Heart right ventricle (tissue), 16 donors: ENCODE data around the gene PIGBOS1. TPM values are rescaled to one million over a fixed set of nuclear protein-coding genes. Genes with fewer than 3 reads are reported as not detected.
"Not testable (repeated sequence)": the region's sequence is repeated elsewhere in the genome, so short reads cannot be mapped to it uniquely, and the experiment has no call there.

Experiments used
- ATAC-seq, 8 donors: fragments of 200-7000 bp; cut with Tn5 transposase; one replicate each; pipeline ENCODE4 v1.9.1; 2020; ENCODE audit warnings: mild to moderate bottlenecking in 8 of 8, moderate library complexity in 8 of 8, moderate number of reproducible peaks in 1 of 8
- DNase-seq, 2 donors: peaks; one replicate each; pipeline ENCODE4 v3.0.0-alpha.2; 2020
- H3K27ac ChIP-seq, 10 donors: fragments of 200-600 bp; sonication (generic) in 2 of 10; one replicate each; pipeline versions ENCODE4 v1.5.0 to v1.8.0; 2020 to 2022; ENCODE audit warnings: mild to moderate bottlenecking in 3 of 10
- H3K27me3 ChIP-seq, 7 donors: fragments of 200-600 bp; one replicate each; pipeline ENCODE4 v1.8.0; 2021 to 2022; ENCODE audit warnings: mild to moderate bottlenecking in 2 of 7
- H3K36me3 ChIP-seq, 9 donors: fragments of 200-600 bp; sonication (generic) in 1 of 9; one replicate each; pipeline versions ENCODE4 v1.5.0 to v1.8.0; 2020 to 2022; ENCODE audit warnings: mild to moderate bottlenecking in 2 of 9
- H3K4me1 ChIP-seq, 9 donors: fragments of 200-600 bp; sonication (generic) in 1 of 9; one replicate each; pipeline versions ENCODE4 v1.5.0 to v1.8.0; 2020 to 2022; ENCODE audit warnings: mild to moderate bottlenecking in 4 of 9
- H3K4me3 ChIP-seq, 10 donors: fragments of 200-600 bp; sonication (generic) in 2 of 10; one replicate each; pipeline versions ENCODE4 v1.5.0 to v1.8.0; 2020 to 2022; ENCODE audit warnings: mild to moderate bottlenecking in 7 of 10, moderate library complexity in 2 of 10
- H3K9me3 ChIP-seq, 11 donors: fragments of 200-600 bp in 10 of 11; sonication (generic) in 2 of 11; one replicate each; pipeline versions ENCODE4 v1.5.0 to v1.8.0; 2013 to 2022; ENCODE audit warnings: mild to moderate bottlenecking in 2 of 11, control low read depth in 1 of 11, moderate library complexity in 1 of 11
- WGBS, 2 donors: extraction: QIAGEN DNeasy Blood & Tissue Kit; methylation state at CpG; one replicate each; pipeline ENCODE4 v1.1.7; 2013; ENCODE audit warnings: inconsistent platforms in 1 of 2; 5-methylcytosine and 5-hydroxymethylcytosine counted together
- intact Hi-C, 10 donors: fragments of 100-400 bp; cut with DNase I; formaldehyde crosslinking; loops; one replicate each; pipeline versions ENCODE4 v1.11.1 to v1.14.2; 2022
- polyA plus RNA-seq, 2 donors: library from polyadenylated mRNA; stranded (reverse); fragments of 200-250 nt; gene quantifications; one replicate each; pipeline ENCODE4 v1.2.3, GENCODE V29; 2013
- total RNA-seq, 10 donors: library from RNA; stranded (reverse); fragmentation: NEBNext Ultra II Directional in 3 of 10; extraction: Animal tissue kit (Norgen Biotek cat#: 25700) in 3 of 10; gene quantifications; one replicate each; pipeline versions ENCODE4 v1.2.1 to v1.2.4, GENCODE V29; 2021 to 2023
- TF ChIP-seq, protein P1 (sequence below), 9 donors: fragments of 200-600 bp; sonication (generic) in 2 of 9; IDR thresholded peaks; one replicate each; pipeline versions ENCODE4 v1.5.0 to v1.8.0; 2021 to 2022; ENCODE audit warnings: antibody characterized with exemption in 9 of 9, mild to moderate bottlenecking in 5 of 9, moderate library complexity in 1 of 9
- donor health status: Arrhythmogenic right ventricular cardiomyopathy.
- donor health status: ischemic (EF 13 %, LVEDD 7.1; RV severe dilation, severe dysfunction).
- donor health status: healthy with polysubstance abuse.
- donor health status: DM: no; HTN: yes; CAD: no.
- donor health status: DM: no; HTN: no; CAD: no.
- donor health status: ischemic (EF 25% LVEDD 6.9; RV normal size, moderate dysfunction).
- donor health status: ischemic (EF 25% LVEDD 5.7; RV mildly dilated, moderate dysfunction).
- donor health status: healthy.
- donor health status: DM: yes; HTN: yes; CAD: no.
- donor health status: Ischemic cardiomyopathy.
- donor health status: ischemic (EF 35%, LVEDD 5.7; RV mildly dilated, moderate dysfunction).
- donor health status: nonischemic (EF 11% LVEDD 7.7; RV severe dilation, severe dysfunction).
- donor health status: DM: yes; HTN: yes; CAD: no.
- donor health status: PGD.
- donor health status: ischemic (EF 29% LVEDD 5.4; RV normal size, mild dysfunction).
- donor health status: nonischemic (EF 23%, LVEDD 6.1; RV moderate dilation, normal function).

Gene PIGBOS1
- total and polyA plus RNA-seq, 12 donors = 3.3 to 20.5 (median 7.6) TPM

DNA sequence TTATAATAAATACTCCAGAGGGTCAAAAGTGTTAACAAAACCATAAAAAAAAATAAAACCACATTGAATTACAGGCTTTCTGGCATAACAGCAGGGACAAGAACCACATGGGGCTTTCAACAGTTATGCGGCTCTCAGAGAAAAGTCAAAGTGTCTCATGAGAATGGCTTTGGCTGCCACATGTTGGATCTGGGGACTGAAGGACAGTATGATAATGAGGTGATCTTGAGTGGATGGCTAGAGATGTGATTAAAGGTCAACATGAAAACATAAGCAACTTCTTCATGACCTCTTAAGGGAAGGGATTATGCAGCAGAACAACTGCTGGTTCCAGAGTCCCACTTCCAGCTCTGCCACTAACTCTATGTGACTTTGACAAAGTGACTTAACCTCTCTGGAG is 34.5 kb downstream of the PIGBOS1 start:
- DNase-seq = no peak
- H3K4me1 ChIP-seq = peaks cover 0 to 89% (median 6%) of the 10 kb centered on the region in 9 donors
- 52 to 69% methylated on average over 1 of the region's 1 CpG for WGBS, 2 donors
- intact Hi-C loops = no loop called here
- no peaks in the 10 kb centered on the region for H3K9me3 ChIP-seq
- H3K4me3 ChIP-seq = no peak overlapping the region
- no peaks in the 10 kb centered on the region for H3K36me3 ChIP-seq
- peak overlapping the region in 1 of 10 donors; percentile 87 for H3K27ac ChIP-seq
- no peak for ATAC-seq
- TF ChIP-seq, protein P1, sequence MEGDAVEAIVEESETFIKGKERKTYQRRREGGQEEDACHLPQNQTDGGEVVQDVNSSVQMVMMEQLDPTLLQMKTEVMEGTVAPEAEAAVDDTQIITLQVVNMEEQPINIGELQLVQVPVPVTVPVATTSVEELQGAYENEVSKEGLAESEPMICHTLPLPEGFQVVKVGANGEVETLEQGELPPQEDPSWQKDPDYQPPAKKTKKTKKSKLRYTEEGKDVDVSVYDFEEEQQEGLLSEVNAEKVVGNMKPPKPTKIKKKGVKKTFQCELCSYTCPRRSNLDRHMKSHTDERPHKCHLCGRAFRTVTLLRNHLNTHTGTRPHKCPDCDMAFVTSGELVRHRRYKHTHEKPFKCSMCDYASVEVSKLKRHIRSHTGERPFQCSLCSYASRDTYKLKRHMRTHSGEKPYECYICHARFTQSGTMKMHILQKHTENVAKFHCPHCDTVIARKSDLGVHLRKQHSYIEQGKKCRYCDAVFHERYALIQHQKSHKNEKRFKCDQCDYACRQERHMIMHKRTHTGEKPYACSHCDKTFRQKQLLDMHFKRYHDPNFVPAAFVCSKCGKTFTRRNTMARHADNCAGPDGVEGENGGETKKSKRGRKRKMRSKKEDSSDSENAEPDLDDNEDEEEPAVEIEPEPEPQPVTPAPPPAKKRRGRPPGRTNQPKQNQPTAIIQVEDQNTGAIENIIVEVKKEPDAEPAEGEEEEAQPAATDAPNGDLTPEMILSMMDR (IDR thresholded peaks at IDR 0.05) = no peak
- H3K27me3 ChIP-seq = no peaks in the 10 kb centered on the region

DNA sequence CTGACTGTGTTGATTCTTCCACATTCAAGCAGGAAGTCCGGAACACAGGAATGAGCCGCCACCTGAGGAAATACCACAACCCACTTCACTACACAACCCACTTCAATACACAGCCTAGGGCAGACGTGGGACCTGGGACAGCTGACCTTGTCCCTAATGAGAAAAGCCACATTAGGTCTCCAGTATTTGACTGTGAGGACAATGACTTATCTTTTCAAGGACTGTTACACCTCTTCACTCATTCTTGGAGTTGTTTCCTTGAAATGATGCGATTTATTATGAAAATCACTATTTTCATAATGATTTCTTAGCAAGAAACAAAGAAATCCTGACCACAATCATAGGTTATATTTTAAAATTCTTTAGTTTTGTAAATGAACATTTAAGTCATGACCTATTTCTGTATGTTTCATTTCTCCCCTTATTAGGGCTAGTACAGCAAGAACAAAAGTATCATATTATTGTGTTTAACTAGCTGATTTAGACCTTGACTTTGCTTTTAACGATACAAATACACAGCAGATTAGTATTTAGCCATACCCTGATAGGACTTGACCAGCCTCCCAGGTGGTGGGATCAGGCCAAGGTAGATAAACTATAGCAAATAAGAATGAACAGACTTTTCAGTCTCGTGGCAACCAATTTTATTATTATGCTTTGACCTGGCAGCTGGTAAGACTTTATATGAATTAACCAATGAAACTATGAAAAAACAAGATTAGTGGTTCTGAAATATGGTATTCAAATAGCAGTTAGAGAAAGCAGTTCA is 35.4 kb downstream of the PIGBOS1 start:
- peaks cover 0 to 92% (median under 1%) of the 10 kb centered on the region in 9 donors for H3K4me1 ChIP-seq
- no peaks in the 10 kb centered on the region for H3K36me3 ChIP-seq
- intact Hi-C loops = no loop called here
- H3K27me3 ChIP-seq = no peaks in the 10 kb centered on the region
- TF ChIP-seq, protein P1 (IDR thresholded peaks at IDR 0.05) = no peak
- ATAC-seq = no peak
- peak overlapping the region in 1 of 10 donors; percentile 87 for H3K27ac ChIP-seq
- H3K4me3 ChIP-seq = no peak overlapping the region
- WGBS, 2 donors = 88 to 94% methylated on average over 6 of the region's 6 CpGs
- H3K9me3 ChIP-seq = no peaks in the 10 kb centered on the region
- DNase-seq = no peak

DNA sequence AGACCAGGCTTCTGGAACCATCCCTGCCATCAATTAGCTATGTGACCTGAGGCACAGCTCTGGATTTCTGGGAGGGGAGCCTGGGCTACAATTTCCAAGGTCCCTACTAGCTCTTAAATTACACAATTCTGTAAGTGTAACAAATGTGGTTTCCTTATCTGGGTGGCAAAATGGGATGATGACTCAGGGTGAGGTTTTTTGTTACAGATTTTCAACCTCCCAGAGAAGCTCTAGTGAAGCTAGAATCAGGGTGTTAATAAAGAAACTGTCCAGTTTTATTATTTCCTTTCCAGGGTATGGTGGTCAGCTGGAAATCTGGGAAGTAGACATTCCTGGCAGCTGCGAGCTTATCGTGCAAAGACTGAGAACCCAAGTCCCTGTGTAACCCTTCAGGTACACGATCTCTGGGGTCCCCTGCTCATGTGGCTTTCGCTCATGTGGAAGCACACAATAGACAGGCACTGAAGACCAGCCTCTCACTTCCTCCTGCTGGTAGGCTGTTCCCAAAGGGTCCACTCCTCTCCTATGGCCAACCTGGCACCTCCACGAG is 36.6 kb downstream of the PIGBOS1 start:
- WGBS, 2 donors = 72 to 75% methylated on average over 5 of the region's 5 CpGs
- DNase-seq = no peak
- intact Hi-C loops = no loop called here
- H3K36me3 ChIP-seq = no peaks in the 10 kb centered on the region
- peak overlapping the region in 1 of 10 donors; percentile 23 for H3K4me3 ChIP-seq
- peak in 1 of 8 donors; percentile 69 for ATAC-seq
- peaks cover 0 to 92% (median 0%) of the 10 kb centered on the region in 9 donors for H3K4me1 ChIP-seq
- no peaks in the 10 kb centered on the region for H3K27me3 ChIP-seq
- TF ChIP-seq, protein P1 (IDR thresholded peaks at IDR 0.05) = no peak
- H3K9me3 ChIP-seq = no peaks in the 10 kb centered on the region
- peak overlapping the region in 1 of 10 donors; percentile 87 for H3K27ac ChIP-seq

DNA sequence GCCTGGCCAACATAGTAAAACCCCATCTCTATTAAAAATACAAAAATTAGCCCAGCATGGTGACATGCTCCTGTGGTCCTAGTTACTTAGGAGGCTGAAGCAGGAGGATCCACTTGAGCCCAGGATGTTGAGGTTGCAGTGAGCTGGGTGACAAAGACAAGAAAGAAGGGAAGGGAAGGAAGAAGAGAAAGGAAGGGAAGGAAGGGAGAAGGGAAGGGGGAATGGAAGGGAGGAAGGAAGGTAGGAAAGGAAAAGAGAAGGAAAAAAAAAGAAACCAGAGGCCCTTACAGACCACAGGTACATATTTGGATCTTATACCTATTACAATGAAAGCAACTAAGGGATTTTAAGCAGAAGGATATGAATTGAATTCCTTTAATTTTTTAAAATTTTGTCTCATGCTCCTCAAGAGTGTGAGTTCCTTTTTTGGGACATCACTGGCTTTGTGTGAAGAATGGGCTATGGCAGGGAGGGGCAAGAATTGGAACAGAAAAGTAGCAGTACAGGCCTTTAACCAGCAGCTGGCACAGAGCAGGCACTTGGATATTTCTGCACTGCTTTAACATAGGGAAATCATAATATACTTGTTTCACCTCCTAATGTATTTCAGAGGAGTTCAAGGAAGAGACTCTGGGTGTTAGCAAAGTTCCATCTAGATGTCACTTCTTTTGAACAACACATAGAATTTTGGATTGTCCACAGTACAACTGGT is 37.2 kb downstream of the PIGBOS1 start:
- Histone ChIP-seq H3K27ac (peak overlapping the region in 1 of 10 donors; percentile 87), H3K36me3 (no peaks in the 10 kb centered on the region), H3K27me3 (no peaks in the 10 kb centered on the region), H3K4me1 (peaks cover 0 to 97% (median 0%) of the 10 kb centered on the region in 9 donors), H3K4me3 (peak overlapping the region in 1 of 10 donors; percentile 23), H3K9me3 (no peaks in the 10 kb centered on the region)
- intact Hi-C loops = no loop called here
- no peak for ATAC-seq
- TF ChIP-seq, protein P1 (IDR thresholded peaks at IDR 0.05) = no peak
- DNase-seq = no peak

DNA sequence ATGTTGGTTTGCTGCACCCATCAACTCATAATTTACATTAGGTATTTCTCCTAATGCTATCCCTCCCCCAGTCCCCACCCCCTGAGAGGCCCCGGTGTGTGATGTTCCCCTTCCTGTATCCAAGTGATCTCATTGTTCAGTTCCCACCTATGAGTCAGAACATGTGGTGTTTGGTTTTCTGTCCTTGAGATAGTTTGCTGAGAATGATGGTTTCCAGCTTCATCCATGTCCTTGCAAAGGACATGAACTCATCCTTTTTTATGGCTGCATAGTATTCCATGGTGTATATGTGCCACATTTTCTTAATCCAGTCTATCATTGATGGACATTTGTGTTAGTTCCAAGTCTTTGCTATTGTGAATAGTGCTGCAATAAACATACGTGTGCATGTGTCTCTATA is 38.3 kb downstream of the PIGBOS1 start:
- WGBS, 2 donors = 72 to 82% methylated on average over 2 of the region's 2 CpGs
- ATAC-seq, H3K4me3 ChIP-seq, DNase-seq, H3K9me3 ChIP-seq, H3K27me3 ChIP-seq, intact Hi-C loops, H3K36me3 ChIP-seq: not testable (repeated sequence)
- Histone ChIP-seq H3K4me1 (peaks cover 0 to 98% (median 0%) of the 10 kb centered on the region in 9 donors), H3K27ac (peak overlapping the region in 1 of 10 donors; percentile 87)
